Esophagus muscularis mucosa (tissue), 4 donors: ENCODE data around the gene ICAM1. TPM values are rescaled to one million over a fixed set of nuclear protein-coding genes. Genes with fewer than 3 reads are reported as not detected.
A peak's percentile ranks its signal among the peaks of the same experiment; 100 is the strongest.

Experiments used
- DNase-seq: peaks from one replicate; pipeline ENCODE4 v3.0.0-alpha.2; 2017; ENCODE audit errors: extremely low spot score
- H3K27ac ChIP-seq, 4 donors: fragments of 200-600 bp; sonication (generic); replicated peaks in 1 of 4; 1 replicate in 3 of 4; 2 replicates in 1 of 4; pipeline ENCODE4 v1.5.1; 2016 to 2019; ENCODE audit warnings: mild to moderate bottlenecking in 1 of 4
- H3K27me3 ChIP-seq, 4 donors: fragments of 200-600 bp; sonication (generic); one replicate each; pipeline versions ENCODE4 v1.5.1 to v1.6.0; 2016 to 2019
- H3K36me3 ChIP-seq, 4 donors: fragments of 200-600 bp; sonication (generic); one replicate each; pipeline ENCODE4 v1.5.1; 2016 to 2019
- H3K4me1 ChIP-seq, 4 donors: fragments of 200-600 bp; sonication (generic); one replicate each; pipeline ENCODE4 v1.5.1; 2016 to 2019
- H3K4me3 ChIP-seq, 4 donors: fragments of 200-600 bp; sonication (generic); 1 replicate in 2 of 4; 2 replicates in 2 of 4; pipeline ENCODE4 v1.5.1; 2016 to 2019; ENCODE audit warnings: mild to moderate bottlenecking in 4 of 4, moderate library complexity in 1 of 4
- H3K9me3 ChIP-seq, 4 donors: fragments of 200-600 bp; sonication (generic); 1 replicate in 3 of 4; 2 replicates in 1 of 4; pipeline ENCODE4 v1.5.1; 2016 to 2019
- EP300 ChIP-seq: sonication (generic); formaldehyde crosslinking; IDR thresholded peaks from one replicate; pipeline ENCODE4 v1.6.1; 2017; ENCODE audit warnings: antibody characterized with exemption
- POLR2A ChIP-seq: fragments of 450-650 bp; IDR thresholded peaks from one replicate; pipeline ENCODE4 v1.6.1; 2017; ENCODE audit warnings: antibody characterized with exemption, moderate library complexity, mild to moderate bottlenecking, low read depth
- POLR2AphosphoS5 ChIP-seq, 2 donors: sonication (generic); formaldehyde crosslinking; IDR thresholded peaks; one replicate each; pipeline ENCODE4 v1.6.1; 2017; ENCODE audit warnings: antibody characterized with exemption in 2 of 2
- WGBS: methylation state at CpG from one replicate; pipeline ENCODE4 v1.1.5; 2018; 5-methylcytosine and 5-hydroxymethylcytosine counted together
- intact Hi-C: fragments of 100-400 bp; cut with DNase I; formaldehyde crosslinking; loops from one replicate; pipeline ENCODE4 v1.15.1; 2023
- total RNA-seq, 4 donors: library from RNA; depleted of rRNA; stranded (reverse); fragments of >200 nt; gene quantifications; one replicate each; pipeline versions ENCODE4 v1.1.0 to v1.2.1, GENCODE V29; 2016
- TF ChIP-seq, protein P1 (sequence below), 3 experiments: fragments of 200-600 bp in 2 of 3; fragments of 450-650 bp in 1 of 3; sonication (generic) in 2 of 3; IDR thresholded peaks; one replicate each; pipeline ENCODE4 v1.5.1; 2017 to 2019; ENCODE audit warnings: antibody characterized with exemption in 3 of 3, mild to moderate bottlenecking in 2 of 3, moderate library complexity in 1 of 3

Gene ICAM1
- total RNA-seq, 4 donors from 2014 or later = 15.8 to 63.5 (median 18.4) TPM

DNA sequence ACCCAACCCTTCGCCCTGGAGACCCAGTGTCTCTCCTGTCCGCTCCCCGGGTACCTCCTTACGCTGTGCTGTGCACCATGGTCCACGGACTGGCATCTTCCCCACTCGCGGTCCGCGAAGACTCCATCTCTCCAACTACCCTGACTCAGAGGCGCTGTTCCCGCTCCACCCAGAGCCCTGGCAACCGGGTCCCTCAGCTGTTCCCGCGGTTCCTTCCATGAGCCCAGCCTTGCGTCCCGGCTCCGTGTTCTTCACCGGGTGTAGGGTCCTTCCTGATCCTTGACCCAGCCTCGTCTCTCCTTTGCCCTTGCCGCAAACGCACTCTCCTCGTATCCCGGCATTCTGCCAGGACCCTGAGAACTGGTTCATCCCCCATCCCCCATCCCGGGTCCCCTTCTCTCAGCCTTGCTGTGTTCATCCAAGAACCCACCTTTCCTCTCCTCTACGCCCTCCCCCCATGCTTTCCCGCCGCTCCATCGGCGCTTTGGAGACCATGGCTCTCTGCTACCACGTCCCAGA, 19.5 kb downstream of the ICAM1 start:
- no peak for DNase-seq
- Histone ChIP-seq H3K4me1 (peaks cover 71 to 99% (median 87%) of the 10 kb centered on the region in 4 donors), H3K27me3 (peaks cover 16 to 98% (median 85%) of the 10 kb centered on the region in 4 donors), H3K9me3 (no peaks in the 10 kb centered on the region), H3K4me3 (peak overlapping the region; percentile 39 to 60 (median 47)), H3K36me3 (peaks cover 0 to 7% (median 2%) of the 10 kb centered on the region in 4 donors), H3K27ac (no peak overlapping the region)
- intact Hi-C loops = no loop called here
- WGBS = 1% methylated on average over 30 of the region's 30 CpGs
- TF ChIP-seq POLR2AphosphoS5 (IDR thresholded peaks at IDR 0.05) (no peak), EP300 (no peak), POLR2A (no peak)
- TF ChIP-seq, protein P1, sequence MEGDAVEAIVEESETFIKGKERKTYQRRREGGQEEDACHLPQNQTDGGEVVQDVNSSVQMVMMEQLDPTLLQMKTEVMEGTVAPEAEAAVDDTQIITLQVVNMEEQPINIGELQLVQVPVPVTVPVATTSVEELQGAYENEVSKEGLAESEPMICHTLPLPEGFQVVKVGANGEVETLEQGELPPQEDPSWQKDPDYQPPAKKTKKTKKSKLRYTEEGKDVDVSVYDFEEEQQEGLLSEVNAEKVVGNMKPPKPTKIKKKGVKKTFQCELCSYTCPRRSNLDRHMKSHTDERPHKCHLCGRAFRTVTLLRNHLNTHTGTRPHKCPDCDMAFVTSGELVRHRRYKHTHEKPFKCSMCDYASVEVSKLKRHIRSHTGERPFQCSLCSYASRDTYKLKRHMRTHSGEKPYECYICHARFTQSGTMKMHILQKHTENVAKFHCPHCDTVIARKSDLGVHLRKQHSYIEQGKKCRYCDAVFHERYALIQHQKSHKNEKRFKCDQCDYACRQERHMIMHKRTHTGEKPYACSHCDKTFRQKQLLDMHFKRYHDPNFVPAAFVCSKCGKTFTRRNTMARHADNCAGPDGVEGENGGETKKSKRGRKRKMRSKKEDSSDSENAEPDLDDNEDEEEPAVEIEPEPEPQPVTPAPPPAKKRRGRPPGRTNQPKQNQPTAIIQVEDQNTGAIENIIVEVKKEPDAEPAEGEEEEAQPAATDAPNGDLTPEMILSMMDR (IDR thresholded peaks at IDR 0.05) = no peak

DNA sequence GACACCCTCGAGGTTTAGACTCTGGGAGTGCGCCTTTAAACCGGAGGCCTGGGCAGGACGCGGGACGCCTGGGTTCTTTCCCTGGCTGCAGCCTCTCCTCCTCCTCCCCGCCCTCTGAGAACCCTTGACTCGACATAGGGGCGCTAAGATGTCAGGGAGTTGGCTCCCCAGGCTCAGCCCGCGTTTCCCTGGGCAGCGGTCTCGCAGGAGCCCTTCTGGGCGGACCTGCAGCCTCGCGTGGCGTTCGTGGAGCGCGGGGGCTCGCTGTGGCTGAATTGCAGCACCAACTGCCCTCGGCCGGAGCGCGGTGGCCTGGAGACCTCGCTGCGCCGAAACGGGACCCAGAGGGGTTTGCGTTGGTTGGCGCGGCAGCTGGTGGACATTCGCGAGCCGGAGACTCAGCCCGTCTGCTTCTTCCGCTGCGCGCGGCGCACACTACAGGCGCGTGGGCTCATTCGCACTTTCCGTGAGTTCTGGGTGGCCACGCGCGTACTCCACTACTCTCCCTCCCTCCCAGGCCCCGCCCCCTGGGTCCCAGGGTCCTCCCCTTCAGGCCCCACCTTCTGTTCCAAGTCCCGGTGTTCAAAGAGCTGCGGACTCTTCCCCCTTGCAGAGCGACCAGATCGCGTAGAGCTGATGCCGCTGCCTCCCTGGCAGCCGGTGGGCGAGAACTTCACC, 20.1 kb downstream of the ICAM1 start:
- intact Hi-C loops = no loop called here
- 2% methylated on average over 27 of the region's 57 CpGs for WGBS
- TF ChIP-seq POLR2A (no peak), POLR2AphosphoS5 (IDR thresholded peaks at IDR 0.05) (no peak), EP300 (no peak)
- TF ChIP-seq, protein P1 (IDR thresholded peaks at IDR 0.05) = no peak
- no peak for DNase-seq
- Histone ChIP-seq H3K9me3 (no peaks in the 10 kb centered on the region), H3K27ac (no peak overlapping the region), H3K4me3 (peak overlapping the region; percentile 39 to 60 (median 47)), H3K4me1 (peaks cover 70 to 99% (median 91%) of the 10 kb centered on the region in 4 donors), H3K36me3 (peaks cover 0 to 1% (median 0%) of the 10 kb centered on the region in 4 donors), H3K27me3 (peaks cover 16 to 98% (median 91%) of the 10 kb centered on the region in 4 donors)

DNA sequence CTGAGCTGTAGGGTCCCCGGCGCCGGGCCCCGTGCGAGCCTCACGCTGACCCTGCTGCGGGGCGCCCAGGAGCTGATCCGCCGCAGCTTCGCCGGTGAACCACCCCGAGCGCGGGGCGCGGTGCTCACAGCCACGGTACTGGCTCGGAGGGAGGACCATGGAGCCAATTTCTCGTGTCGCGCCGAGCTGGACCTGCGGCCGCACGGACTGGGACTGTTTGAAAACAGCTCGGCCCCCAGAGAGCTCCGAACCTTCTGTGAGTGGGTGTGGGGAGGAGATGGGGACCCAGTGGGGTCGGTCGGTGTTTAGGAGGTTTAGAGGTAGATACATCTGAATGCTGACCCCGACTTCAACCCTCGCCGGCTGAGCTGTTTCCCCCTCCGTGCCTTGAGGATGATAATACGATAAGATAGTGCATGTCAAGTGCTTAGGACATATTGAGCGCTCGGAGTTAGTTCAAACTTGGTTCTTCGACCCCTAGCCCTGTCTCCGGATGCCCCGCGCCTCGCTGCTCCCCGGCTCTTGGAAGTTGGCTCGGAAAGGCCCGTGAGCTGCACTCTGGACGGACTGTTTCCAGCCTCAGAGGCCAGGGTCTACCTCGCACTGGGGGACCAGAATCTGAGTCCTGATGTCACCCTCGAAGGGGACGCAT, 20.8 kb downstream of the ICAM1 start:
- Histone ChIP-seq H3K27ac (peak overlapping the region in 1 of 4 donors; percentile 22), H3K4me1 (peaks cover 65 to 96% (median 91%) of the 10 kb centered on the region in 4 donors), H3K4me3 (peak overlapping the region; percentile 39 to 60 (median 47)), H3K9me3 (no peaks in the 10 kb centered on the region), H3K36me3 (no peaks in the 10 kb centered on the region), H3K27me3 (peaks cover 16 to 100% (median 96%) of the 10 kb centered on the region in 4 donors)
- intact Hi-C loops = no loop called here
- WGBS = 2% methylated on average over 28 of the region's 49 CpGs
- TF ChIP-seq POLR2AphosphoS5 (IDR thresholded peaks at IDR 0.05) = no peak
- TF ChIP-seq, protein P1 (IDR thresholded peaks at IDR 0.05) = no peak
- no peak for TF ChIP-seq POLR2A
- TF ChIP-seq EP300 = no peak
- no peak for DNase-seq

DNA sequence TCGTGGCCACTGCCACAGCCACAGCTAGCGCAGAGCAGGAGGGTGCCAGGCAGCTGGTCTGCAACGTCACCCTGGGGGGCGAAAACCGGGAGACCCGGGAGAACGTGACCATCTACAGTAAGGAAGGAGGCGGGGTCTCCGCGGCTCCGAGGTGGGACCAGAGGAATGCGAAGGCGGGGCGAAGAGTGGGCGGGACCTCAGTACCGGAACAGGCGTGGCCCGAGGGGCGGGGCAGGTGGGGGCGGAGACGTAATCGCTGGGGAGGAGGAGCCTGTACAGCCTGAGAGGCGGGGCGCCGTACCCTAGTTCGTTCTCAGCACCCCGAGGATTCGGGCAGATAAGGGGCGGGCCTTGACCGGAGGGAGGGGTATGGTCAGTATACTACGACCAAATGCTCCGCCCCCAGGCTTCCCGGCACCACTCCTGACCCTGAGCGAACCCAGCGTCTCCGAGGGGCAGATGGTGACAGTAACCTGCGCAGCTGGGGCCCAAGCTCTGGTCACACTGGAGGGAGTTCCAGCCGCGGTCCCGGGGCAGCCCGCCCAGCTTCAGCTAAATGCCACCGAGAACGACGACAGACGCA, 21.4 kb downstream of the ICAM1 start:
- Histone ChIP-seq H3K4me3 (peak overlapping the region; percentile 39 to 60 (median 47)), H3K36me3 (no peaks in the 10 kb centered on the region), H3K27me3 (peaks cover 16 to 100% (median 96%) of the 10 kb centered on the region in 4 donors), H3K27ac (peak overlapping the region in 1 of 4 donors; percentile 30), H3K4me1 (peaks cover 59 to 89% (median 85%) of the 10 kb centered on the region in 4 donors), H3K9me3 (no peaks in the 10 kb centered on the region)
- TF ChIP-seq, protein P1 (IDR thresholded peaks at IDR 0.05) = no peak
- TF ChIP-seq POLR2AphosphoS5 (IDR thresholded peaks at IDR 0.05) = no peak
- no peak for TF ChIP-seq EP300
- no peak for TF ChIP-seq POLR2A
- intact Hi-C loops = no loop called here
- WGBS = 0% methylated on average over 20 of the region's 45 CpGs
- no peak for DNase-seq
